ENCODE data around the gene KIF1A.

Gene KIF1A

GRCh38 chr2:240768216-240768615, 51.8 kb downstream of the KIF1A start:
- H3K4me1 Mint-ChIP-seq, result no peaks in the 10 kb centered on the region
- H3K27ac Mint-ChIP-seq, result no peak overlapping the region
- peaks cover 3% of the 10 kb centered on the region for H3K27me3 Mint-ChIP-seq
- no peaks in the 10 kb centered on the region for H3K36me3 Mint-ChIP-seq
- ATAC-seq (ENCODE audit: low read depth), result no peak
- no peak for DNase-seq (ENCODE audit: low spot score in 2 of 2)
- no peak overlapping the region for H3K4me3 Mint-ChIP-seq
- no peaks in the 10 kb centered on the region for H3K9me3 Mint-ChIP-seq

GRCh38 chr2:240767341-240767740, 52.7 kb downstream of the KIF1A start:
- Mint-ChIP-seq H3K27ac (no peak overlapping the region), H3K36me3 (no peaks in the 10 kb centered on the region), H3K27me3 (peaks cover 6% of the 10 kb centered on the region), H3K4me3 (no peak overlapping the region), H3K9me3 (no peaks in the 10 kb centered on the region), H3K4me1 (no peaks in the 10 kb centered on the region)
- DNase-seq (ENCODE audit: low spot score in 2 of 2), result no peak
- ATAC-seq (ENCODE audit: low read depth), result no peak

DNA sequence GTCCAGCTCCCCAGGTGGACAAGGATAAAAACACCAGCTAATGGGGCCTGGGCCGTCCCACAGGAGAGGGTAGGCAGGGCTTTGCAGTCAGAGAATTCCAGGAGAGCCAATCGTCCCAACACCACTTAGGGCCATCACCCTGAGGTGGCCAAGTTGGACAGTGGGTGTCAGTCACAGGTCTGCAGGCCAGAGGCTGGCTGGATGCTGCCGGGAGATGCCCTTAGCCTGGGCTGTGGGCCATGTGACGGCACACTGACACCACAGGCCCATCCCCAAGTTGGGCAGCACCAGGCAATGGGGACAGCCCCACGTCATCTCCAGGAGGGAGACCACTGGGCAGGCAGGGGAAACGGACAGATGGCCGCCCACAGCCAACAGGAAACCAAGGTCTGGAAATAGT, 53.9 kb downstream of the KIF1A start:
- H3K4me1 Mint-ChIP-seq, result no peaks in the 10 kb centered on the region
- H3K27ac Mint-ChIP-seq, result no peak overlapping the region
- DNase-seq (ENCODE audit: low spot score in 2 of 2) (no peak), ATAC-seq (ENCODE audit: low read depth) (no peak)
- no peaks in the 10 kb centered on the region for H3K9me3 Mint-ChIP-seq
- peaks cover 7% of the 10 kb centered on the region for H3K27me3 Mint-ChIP-seq
- no peak overlapping the region for H3K4me3 Mint-ChIP-seq
- no peaks in the 10 kb centered on the region for H3K36me3 Mint-ChIP-seq

DNA sequence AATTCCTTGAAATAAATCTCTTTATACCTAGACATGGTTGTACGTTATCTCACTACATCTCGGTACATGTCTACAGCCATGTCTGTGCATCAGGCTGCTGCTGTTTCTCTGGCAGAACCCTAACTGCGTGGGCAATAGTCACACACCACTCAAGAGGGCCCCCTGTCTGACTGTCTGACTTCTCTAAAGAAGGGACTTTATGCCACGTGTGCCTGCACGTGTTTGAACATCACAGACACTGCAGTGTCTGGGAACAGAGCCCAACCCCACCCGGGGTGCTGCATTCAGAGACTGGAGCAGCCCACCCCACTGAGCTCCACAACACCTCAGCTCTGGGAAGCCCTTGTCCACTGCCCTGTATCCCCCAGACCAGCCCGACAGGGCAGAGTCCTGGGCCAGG, 55.0 kb downstream of the KIF1A start:
- H3K36me3 Mint-ChIP-seq, result no peaks in the 10 kb centered on the region
- DNase-seq (ENCODE audit: low spot score in 2 of 2), result no peak
- H3K4me3 Mint-ChIP-seq, result no peak overlapping the region
- no peak for ATAC-seq (ENCODE audit: low read depth)
- H3K4me1 Mint-ChIP-seq, result no peaks in the 10 kb centered on the region
- peaks cover 6% of the 10 kb centered on the region for H3K27me3 Mint-ChIP-seq
- no peaks in the 10 kb centered on the region for H3K9me3 Mint-ChIP-seq
- no peak overlapping the region for H3K27ac Mint-ChIP-seq

DNA sequence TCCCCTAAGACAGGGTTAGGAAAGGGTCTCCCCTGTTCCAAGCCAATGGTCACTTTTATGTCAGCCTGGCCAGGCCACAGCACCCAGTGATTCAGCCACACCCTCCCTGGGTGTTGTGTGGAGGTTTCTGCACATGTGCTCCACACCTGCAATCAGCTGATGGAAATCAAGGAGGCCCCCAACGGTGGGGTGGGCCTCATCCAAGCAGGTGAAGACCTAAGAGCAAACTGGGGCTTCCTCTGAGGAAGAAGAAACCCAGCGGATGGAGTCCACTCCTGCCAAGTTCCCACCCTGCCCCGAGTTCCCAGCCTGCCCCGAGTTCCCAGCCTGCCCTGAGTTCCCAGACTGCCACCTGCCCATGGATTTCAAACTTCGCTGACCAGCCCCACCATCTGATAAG, 55.4 kb downstream of the KIF1A start:
- peaks cover 1% of the 10 kb centered on the region for H3K4me1 Mint-ChIP-seq
- H3K27ac Mint-ChIP-seq, result no peak overlapping the region
- no peaks in the 10 kb centered on the region for H3K9me3 Mint-ChIP-seq
- no peaks in the 10 kb centered on the region for H3K36me3 Mint-ChIP-seq
- no peak for ATAC-seq (ENCODE audit: low read depth)
- no peak for DNase-seq (ENCODE audit: low spot score in 2 of 2)
- H3K27me3 Mint-ChIP-seq, result peaks cover 5% of the 10 kb centered on the region
- no peak overlapping the region for H3K4me3 Mint-ChIP-seq

GRCh38 chr2:240762971-240763370, 57.0 kb downstream of the KIF1A start:
- Mint-ChIP-seq H3K36me3 (no peaks in the 10 kb centered on the region), H3K4me1 (peaks cover 8% of the 10 kb centered on the region), H3K27ac (no peak overlapping the region), H3K4me3 (no peak overlapping the region), H3K9me3 (no peaks in the 10 kb centered on the region), H3K27me3 (peaks cover 5% of the 10 kb centered on the region)
- no peak for DNase-seq (ENCODE audit: low spot score in 2 of 2)
- no peak for ATAC-seq (ENCODE audit: low read depth)

- no peaks in the 10 kb centered on the region for H3K9me3 Mint-ChIP-seq
- no peaks in the 10 kb centered on the region for H3K36me3 Mint-ChIP-seq
- ATAC-seq (ENCODE audit: low read depth) (no peak), DNase-seq (ENCODE audit: low spot score in 2 of 2) (no peak)
- H3K4me1 Mint-ChIP-seq, result peaks cover 8% of the 10 kb centered on the region
- H3K27me3 Mint-ChIP-seq, result peaks cover 5% of the 10 kb centered on the region
- H3K27ac Mint-ChIP-seq, result no peak overlapping the region
- H3K4me3 Mint-ChIP-seq, result no peak overlapping the region
Observed at GRCh38 chr2:240762249-240762648, 57.8 kb downstream of the KIF1A start.

DNA sequence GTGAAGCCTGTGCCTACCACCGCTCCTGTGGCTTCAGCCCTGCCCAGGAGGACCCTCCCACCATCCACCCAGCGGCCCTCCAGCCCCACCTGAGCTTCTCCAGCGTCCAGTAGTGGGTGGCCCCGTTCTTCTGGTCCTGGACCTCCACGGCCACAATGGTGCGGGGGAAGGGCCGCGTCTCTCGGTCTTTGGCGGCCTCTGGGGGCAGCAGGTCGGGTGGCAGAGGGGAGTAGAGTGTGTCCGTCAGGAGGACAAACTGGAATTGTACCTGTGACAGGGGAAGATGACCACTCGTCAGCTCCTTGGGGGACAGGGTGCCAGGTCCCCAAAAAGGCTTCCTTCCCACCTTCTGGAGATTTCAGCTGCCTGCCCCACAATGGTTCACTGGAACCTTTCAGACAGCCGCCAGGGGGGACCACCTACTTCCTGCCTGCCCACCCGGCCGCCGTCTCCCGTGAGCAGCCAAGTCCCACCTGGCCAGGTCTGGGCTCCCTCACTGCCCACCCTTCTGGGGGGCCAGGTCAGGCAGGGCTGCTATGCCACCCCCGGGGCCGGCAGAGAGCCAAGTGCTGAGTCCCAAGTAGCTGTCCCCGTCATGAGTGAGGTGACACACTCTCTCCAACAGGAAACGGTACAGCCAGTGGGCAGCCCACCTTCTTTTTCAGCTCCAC, 59.3 kb downstream of the KIF1A start:
- H3K4me3 Mint-ChIP-seq, result no peak overlapping the region
- H3K36me3 Mint-ChIP-seq, result no peaks in the 10 kb centered on the region
- H3K9me3 Mint-ChIP-seq, result no peaks in the 10 kb centered on the region
- no peak overlapping the region for H3K27ac Mint-ChIP-seq
- no peak for ATAC-seq (ENCODE audit: low read depth)
- H3K27me3 Mint-ChIP-seq, result peaks cover 4% of the 10 kb centered on the region
- no peak for DNase-seq (ENCODE audit: low spot score in 2 of 2)
- peaks cover 8% of the 10 kb centered on the region for H3K4me1 Mint-ChIP-seq

GRCh38 chr2:240760121-240760520, 59.9 kb downstream of the KIF1A start:
- peaks cover 4% of the 10 kb centered on the region for H3K27me3 Mint-ChIP-seq
- no peak for ATAC-seq (ENCODE audit: low read depth)
- no peak for DNase-seq (ENCODE audit: low spot score in 2 of 2)
- H3K27ac Mint-ChIP-seq, result no peak overlapping the region
- H3K4me1 Mint-ChIP-seq, result peaks cover 8% of the 10 kb centered on the region
- H3K4me3 Mint-ChIP-seq, result no peak overlapping the region
- H3K36me3 Mint-ChIP-seq, result no peaks in the 10 kb centered on the region
- no peaks in the 10 kb centered on the region for H3K9me3 Mint-ChIP-seq

DNA sequence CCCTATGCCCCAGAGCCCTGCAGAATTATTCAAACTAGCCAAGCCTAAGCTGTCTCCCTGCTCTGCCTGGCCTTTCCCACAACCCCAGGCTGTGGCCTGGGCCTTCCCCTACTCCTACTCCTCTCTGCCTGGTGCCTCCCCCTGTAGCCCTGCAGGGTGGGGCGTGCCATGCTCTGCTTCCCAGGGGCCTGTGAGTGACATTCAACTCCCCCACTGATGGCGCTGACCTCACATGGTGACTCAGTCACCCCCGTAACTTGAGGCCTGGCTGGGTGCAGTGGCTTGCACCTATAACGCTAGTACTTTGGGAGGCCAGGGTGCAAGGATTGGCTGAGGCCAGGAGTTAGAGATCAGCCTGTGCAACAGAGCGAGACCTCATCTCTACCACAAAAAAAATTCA, 60.6 kb downstream of the KIF1A start:
- H3K4me1 Mint-ChIP-seq, result peaks cover 8% of the 10 kb centered on the region
- DNase-seq (ENCODE audit: low spot score in 2 of 2) (no peak), ATAC-seq (ENCODE audit: low read depth) (no peak)
- no peak overlapping the region for H3K4me3 Mint-ChIP-seq
- no peaks in the 10 kb centered on the region for H3K36me3 Mint-ChIP-seq
- H3K27me3 Mint-ChIP-seq, result peaks cover 4% of the 10 kb centered on the region
- no peaks in the 10 kb centered on the region for H3K9me3 Mint-ChIP-seq
- H3K27ac Mint-ChIP-seq, result no peak overlapping the region

- Mint-ChIP-seq H3K27me3 (no peaks in the 10 kb centered on the region), H3K4me1 (peaks cover 8% of the 10 kb centered on the region), H3K4me3 (no peak overlapping the region), H3K27ac (no peak overlapping the region), H3K36me3 (no peaks in the 10 kb centered on the region), H3K9me3 (no peaks in the 10 kb centered on the region)
- ATAC-seq (ENCODE audit: low read depth) (no peak), DNase-seq (ENCODE audit: low spot score in 2 of 2) (no peak)
Observed at GRCh38 chr2:240757086-240757614, 62.9 kb downstream of the KIF1A start.

GRCh38 chr2:240752209-240752608, 67.8 kb downstream of the KIF1A start:
- Mint-ChIP-seq H3K4me3 (no peak overlapping the region), H3K4me1 (peaks cover 3% of the 10 kb centered on the region), H3K9me3 (no peaks in the 10 kb centered on the region), H3K36me3 (no peaks in the 10 kb centered on the region), H3K27ac (no peak overlapping the region), H3K27me3 (no peaks in the 10 kb centered on the region)
- ATAC-seq (ENCODE audit: low read depth), result no peak
- no peak for DNase-seq (ENCODE audit: low spot score in 2 of 2)

DNA sequence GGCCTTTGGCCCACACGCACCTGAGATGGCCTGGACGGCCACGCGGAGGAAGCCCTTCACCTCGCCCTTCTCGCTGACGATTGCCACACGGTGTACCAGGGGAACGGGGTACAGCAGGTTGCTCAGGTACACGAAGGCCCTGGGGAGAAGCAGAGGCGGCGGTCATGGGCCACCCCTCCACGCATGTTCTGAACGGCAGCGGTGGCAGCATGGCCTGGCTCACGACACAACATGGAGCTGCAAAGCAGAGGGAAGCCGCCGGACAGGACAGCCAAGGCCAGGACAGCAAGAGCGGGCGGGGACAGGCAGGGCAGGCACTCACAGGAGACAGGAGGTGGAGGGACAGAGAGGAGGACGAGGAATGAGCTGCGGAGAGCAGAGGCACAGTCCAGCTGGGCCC, 69.6 kb downstream of the KIF1A start:
- Mint-ChIP-seq H3K9me3 (no peaks in the 10 kb centered on the region), H3K36me3 (no peaks in the 10 kb centered on the region), H3K4me3 (no peak overlapping the region), H3K27me3 (peaks cover 4% of the 10 kb centered on the region), H3K27ac (no peak overlapping the region), H3K4me1 (peaks cover 3% of the 10 kb centered on the region)
- DNase-seq (ENCODE audit: low spot score in 2 of 2) (no peak), ATAC-seq (ENCODE audit: low read depth) (no peak)

DNA sequence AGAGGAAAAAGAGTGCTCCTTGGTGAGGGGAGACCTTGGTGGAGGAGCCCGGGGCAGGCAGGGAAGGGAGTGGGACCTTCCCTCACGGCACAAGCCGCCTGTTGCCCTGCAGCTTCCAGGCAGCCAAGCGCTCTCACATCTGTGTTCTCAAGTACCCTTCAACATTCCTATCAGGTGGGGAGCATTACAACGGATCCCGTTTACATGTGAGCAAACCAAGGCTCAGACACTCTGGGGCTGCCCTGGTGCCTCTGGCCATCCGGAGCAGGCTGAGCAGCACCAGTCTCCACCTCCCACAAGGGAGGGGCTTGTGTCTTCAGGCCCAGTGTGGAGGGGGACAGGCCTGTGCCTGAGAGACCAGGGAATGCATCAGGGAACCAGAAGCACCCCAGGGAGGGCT, 70.5 kb downstream of the KIF1A start:
- H3K9me3 Mint-ChIP-seq, result no peaks in the 10 kb centered on the region
- DNase-seq (ENCODE audit: low spot score in 2 of 2) (no peak), ATAC-seq (ENCODE audit: low read depth) (no peak)
- no peaks in the 10 kb centered on the region for H3K36me3 Mint-ChIP-seq
- peaks cover 3% of the 10 kb centered on the region for H3K4me1 Mint-ChIP-seq
- no peak overlapping the region for H3K27ac Mint-ChIP-seq
- H3K4me3 Mint-ChIP-seq, result no peak overlapping the region
- H3K27me3 Mint-ChIP-seq, result peaks cover 9% of the 10 kb centered on the region

GRCh38 chr2:240747256-240747655, 72.8 kb downstream of the KIF1A start:
- H3K9me3 Mint-ChIP-seq, result no peaks in the 10 kb centered on the region
- ATAC-seq (ENCODE audit: low read depth) (no peak), DNase-seq (ENCODE audit: low spot score in 2 of 2) (no peak)
- H3K27me3 Mint-ChIP-seq, result peaks cover 9% of the 10 kb centered on the region
- H3K4me1 Mint-ChIP-seq, result peaks cover 3% of the 10 kb centered on the region
- no peaks in the 10 kb centered on the region for H3K36me3 Mint-ChIP-seq
- H3K4me3 Mint-ChIP-seq, result no peak overlapping the region
- H3K27ac Mint-ChIP-seq, result no peak overlapping the region
